OCI-LY1 (cell line): ENCODE results near the gene USP7.

ENCODE experiments used
- CTCF ChIP-seq: fragments of 200-600 bp; sonication (generic), shearing (Covaris generic); IDR thresholded peaks from 2 replicates; pipeline ENCODE4 v1.5.1; 2017; ENCODE audit warnings: mild to moderate bottlenecking, antibody characterized with exemption, low read length, moderate library complexity, mixed read lengths
- EZH2 ChIP-seq: fragments of 200-600 bp; sonication (generic), shearing (Covaris generic); IDR thresholded peaks from 2 replicates; pipeline ENCODE4 v1.8.0; 2017; ENCODE audit warnings: borderline replicate concordance, mixed run types, mild to moderate bottlenecking, antibody characterized with exemption, low read length, moderate library complexity, mixed read lengths

GRCh38 chr16:8854298-8854948 lies 109.3 kb downstream of the USP7 start:
- no peak for TF ChIP-seq CTCF
- TF ChIP-seq EZH2: no peak
